SK-N-SH (cell line): ENCODE measurements around the gene ROR2. TPM values are rescaled to one million over a fixed set of nuclear protein-coding genes. Genes with fewer than 3 reads are reported as not detected.

ENCODE experiments used
- CTCF ChIA-PET: fragments of 300-600, 350-600 bp; formaldehyde crosslinking; extraction: SDS; loops from one replicate; lab custom pipeline; 2021; lab: Yijun Ruan, JAX
- POLR2A ChIA-PET: fragments of 350-600 bp; sonication (Branson Sonifier 250); formaldehyde crosslinking; extraction: SDS; loops from one replicate; lab custom pipeline; 2020; ENCODE audit warnings: antibody characterized with exemption, inconsistent platforms; lab: Yijun Ruan, JAX
- DNase-seq: peaks from one replicate; pipeline ENCODE4 v3.0.0; 2012
- H2AFZ ChIP-seq: fragments of 200-600 bp; sonication (generic); 2 replicates; pipeline ENCODE4 v1.8.1; 2016; ENCODE audit warnings: antibody characterized with exemption, mild to moderate bottlenecking, low read depth
- H3F3A ChIP-seq: fragments of 200-600 bp; sonication (generic); replicated peaks from 2 replicates; pipeline ENCODE3; 2016; ENCODE audit warnings: antibody characterized with exemption, mild to moderate bottlenecking; ENCODE audit not compliant: insufficient read depth
- H3K27ac ChIP-seq, 2 experiments: fragments of 200-500 bp in 1 of 2; fragments of 200-600 bp in 1 of 2; sonication (Bioruptor generic) in 1 of 2; sonication (generic), shearing (Covaris generic) in 1 of 2; 2 replicates each; pipeline versions ENCODE4 v1.5.1 to v1.6.1; 2014 to 2016; ENCODE audit warnings: low read depth in 2 of 2, inconsistent platforms in 1 of 2, low read length in 1 of 2, mild to moderate bottlenecking in 1 of 2, mixed read lengths in 1 of 2
- H3K27me3 ChIP-seq: fragments of 200-600 bp; sonication (generic), shearing (Covaris generic); 2 replicates; pipeline ENCODE4 v1.6.1; 2016; ENCODE audit warnings: mixed run types; ENCODE audit not compliant: insufficient read depth
- H3K36me3 ChIP-seq, 2 experiments: fragments of 200-500 bp in 1 of 2; fragments of 200-600 bp in 1 of 2; sonication (Bioruptor generic) in 1 of 2; sonication (generic) in 1 of 2; replicated peaks in 1 of 2; 2 replicates each; pipeline versions ENCODE3 to v1.5.1; 2014 to 2016; ENCODE audit warnings: low read length in 1 of 2, mild to moderate bottlenecking in 1 of 2; ENCODE audit not compliant: insufficient read depth in 2 of 2, control insufficient read depth in 1 of 2
- H3K4me1 ChIP-seq, 2 experiments: fragments of 200-500 bp in 1 of 2; fragments of 200-600 bp in 1 of 2; sonication (Bioruptor generic) in 1 of 2; sonication (generic), shearing (Covaris generic) in 1 of 2; 2 replicates each; pipeline versions ENCODE4 v1.5.1 to v1.6.1; 2014 to 2016; ENCODE audit warnings: low read depth in 1 of 2, low read length in 1 of 2, mixed run types in 1 of 2; ENCODE audit not compliant: insufficient read depth in 2 of 2, control insufficient read depth in 1 of 2
- H3K4me2 ChIP-seq: fragments of 200-600 bp; sonication (generic), shearing (Covaris generic); 2 replicates; pipeline ENCODE4 v1.6.1; 2017; ENCODE audit warnings: mixed run types
- H3K4me3 ChIP-seq, 2 experiments: fragments of 200-500 bp in 1 of 2; fragments of 200-600 bp in 1 of 2; sonication (Bioruptor generic) in 1 of 2; sonication (generic), shearing (Covaris generic) in 1 of 2; 2 replicates each; pipeline versions ENCODE4 v1.5.1 to v1.8.1; 2014 to 2016; ENCODE audit warnings: low read depth in 2 of 2, inconsistent platforms in 1 of 2, low read length in 1 of 2, mild to moderate bottlenecking in 1 of 2, mixed read lengths in 1 of 2, moderate library complexity in 1 of 2
- H3K79me2 ChIP-seq: fragments of 200-600 bp; sonication (generic); 2 replicates; pipeline ENCODE4 v1.8.1; 2017; ENCODE audit warnings: mild to moderate bottlenecking; ENCODE audit not compliant: insufficient read depth
- H3K9ac ChIP-seq: fragments of 200-600 bp; sonication (generic); 2 replicates; pipeline ENCODE4 v1.6.1; 2017; ENCODE audit warnings: mixed run types
- H3K9me2 ChIP-seq: fragments of 200-600 bp; sonication (generic); 2 replicates; pipeline ENCODE4 v1.6.1; 2017; ENCODE audit warnings: mixed run types
- H3K9me3 ChIP-seq: fragments of 200-600 bp; sonication (generic); 2 replicates; pipeline ENCODE4 v1.6.1; 2017; ENCODE audit warnings: mixed run types, mild to moderate bottlenecking, moderate library complexity
- H4K20me1 ChIP-seq: fragments of 200-600 bp; sonication (generic); 2 replicates; pipeline ENCODE4 v1.6.1; 2017; ENCODE audit warnings: mild to moderate bottlenecking, mixed run types; ENCODE audit not compliant: insufficient read depth
- CTCF ChIP-seq: fragments of 200-600 bp; sonication (generic); IDR thresholded peaks from 2 replicates; pipeline ENCODE4 v1.6.1; 2017; ENCODE audit warnings: antibody characterized with exemption, mild to moderate bottlenecking, moderate library complexity
- ELF1 ChIP-seq: IDR thresholded peaks from 2 replicates; pipeline ENCODE4 v1.4.0; 2012
- FOSL2 ChIP-seq: IDR thresholded peaks from 2 replicates; pipeline ENCODE4 v1.4.0; 2012; ENCODE audit warnings: low read depth, mild to moderate bottlenecking, moderate library complexity, borderline replicate concordance
- JUND ChIP-seq: IDR thresholded peaks from 2 replicates; pipeline ENCODE4 v1.4.0; 2012
- MAX ChIP-seq: IDR thresholded peaks from 2 replicates; pipeline ENCODE4 v1.4.0; 2012; ENCODE audit warnings: low read depth
- MXI1 ChIP-seq: IDR thresholded peaks from 2 replicates; pipeline ENCODE4 v1.6.1; 2012; ENCODE audit warnings: mild to moderate bottlenecking, low read depth, low read length, improper control_type of control experiment
- NRF1 ChIP-seq: IDR thresholded peaks from 2 replicates; pipeline ENCODE4 v1.6.1; 2012; ENCODE audit warnings: low read depth, mild to moderate bottlenecking, low read length
- PBX3 ChIP-seq: IDR thresholded peaks from 2 replicates; pipeline ENCODE4; 2012
- RAD21 ChIP-seq: IDR thresholded peaks from 2 replicates; pipeline ENCODE4 v1.6.1; 2012; ENCODE audit warnings: mild to moderate bottlenecking, low read length
- RCOR1 ChIP-seq: fragments of 150-350 bp; IDR thresholded peaks from 2 replicates; pipeline ENCODE4 v1.6.1; 2017; ENCODE audit warnings: antibody characterized with exemption, low read length
- RFX5 ChIP-seq: IDR thresholded peaks from 2 replicates; pipeline ENCODE4 v1.6.1; 2012; ENCODE audit warnings: mild to moderate bottlenecking, improper control_type of control experiment, low read length
- SIN3A ChIP-seq: IDR thresholded peaks from 2 replicates; pipeline ENCODE4 v1.6.1; 2012; ENCODE audit warnings: low read depth, mild to moderate bottlenecking, low read length, moderate library complexity, borderline replicate concordance
- SMC3 ChIP-seq: IDR thresholded peaks from 2 replicates; pipeline ENCODE4 v1.6.1; 2012; ENCODE audit warnings: low read depth, low read length, improper control_type of control experiment
- TCF12 ChIP-seq: IDR thresholded peaks from 2 replicates; pipeline ENCODE4 v1.4.0; 2012
- USF1 ChIP-seq: IDR thresholded peaks from 2 replicates; pipeline ENCODE4 v1.4.0; 2012; ENCODE audit warnings: low read depth, borderline replicate concordance
- USF2 ChIP-seq: fragments of 150-350 bp; IDR thresholded peaks from 2 replicates; pipeline ENCODE4 v1.6.1; 2017; ENCODE audit warnings: antibody characterized with exemption, low read length, low read depth, borderline replicate concordance
- YY1 ChIP-seq: IDR thresholded peaks from 2 replicates; pipeline ENCODE4 v1.4.0; 2012; ENCODE audit warnings: low read depth, mild to moderate bottlenecking
- ZBTB33 ChIP-seq: IDR thresholded peaks from 2 replicates; pipeline ENCODE4 v1.4.0; 2012; ENCODE audit warnings: low read depth, borderline replicate concordance
- WGBS: methylation state at CpG from one replicate; pipeline ENCODE4 v1.1.6; 2017; ENCODE audit warnings: low lambda C conversion rate; 5-methylcytosine and 5-hydroxymethylcytosine counted together
- polyA plus RNA-seq, 3 experiments: library from polyadenylated mRNA; depleted of rRNA; stranded (reverse); fragments of >200 nt; gene quantifications; 2 replicates each; pipeline ENCODE4 v1.2.3, GENCODE V29; 2012

The ROR2 gene
- polyA plus RNA-seq, 1 of the 3 experiments (the other 2 are of a cell fraction): 0.43 TPM

GRCh38 chr9:91659529-91660495 is 290.2 kb downstream of the ROR2 start:
- no peaks in the 10 kb centered on the region; the same call in 1 of the 2 replicates for H3K27me3 ChIP-seq
- no peaks in the 10 kb centered on the region for H3K36me3 ChIP-seq
- no peak overlapping the region for H3K4me2 ChIP-seq
- H2AFZ ChIP-seq: no peak overlapping the region
- no peaks in the 10 kb centered on the region for H3K9me2 ChIP-seq
- H4K20me1 ChIP-seq: no peaks in the 10 kb centered on the region
- ChIA-PET CTCF (interaction anchor here (0.6 to 4.4 kb wide), 28 partner anchors 10 to 744 kb away, joined by 3 to 38 read pairs (median 5); no protein-coding TSS in a partner anchor), POLR2A (no interaction called here)
- peaks cover 0 to 4% of the 10 kb centered on the region in 2 experiments; a peak in 2 of 4 replicates for H3K4me1 ChIP-seq
- H3K4me3 ChIP-seq: no peak overlapping the region
- H3F3A ChIP-seq: no peaks in the 10 kb centered on the region
- no peak overlapping the region for H3K27ac ChIP-seq
- H3K79me2 ChIP-seq: no peaks in the 10 kb centered on the region
- H3K9me3 ChIP-seq: no peaks in the 10 kb centered on the region
- 49% methylated on average over 6 of the region's 6 CpGs for WGBS
- H3K9ac ChIP-seq: no peak overlapping the region
- peak; percentile 71 for DNase-seq
- no peak for TF ChIP-seq MAX
- TF ChIP-seq CTCF: peak; percentile 46
- TF ChIP-seq TCF12: no peak
- TF ChIP-seq RAD21: peak; percentile 83
- TF ChIP-seq PBX3: no peak
- peak; percentile 76 for TF ChIP-seq SMC3
- TF ChIP-seq JUND: no peak
- no peak for TF ChIP-seq RCOR1

GRCh38 chr9:91658513-91659105 is 291.4 kb downstream of the ROR2 start:
- H3K27me3 ChIP-seq: no peaks in the 10 kb centered on the region; the same call in 1 of the 2 replicates
- DNase-seq: no peak
- H3K4me3 ChIP-seq: no peak overlapping the region
- no peaks in the 10 kb centered on the region for H3K9me2 ChIP-seq
- H3K36me3 ChIP-seq: no peaks in the 10 kb centered on the region
- H3K9ac ChIP-seq: no peak overlapping the region
- no peak overlapping the region for H3K27ac ChIP-seq
- H3K9me3 ChIP-seq: no peaks in the 10 kb centered on the region
- no peaks in the 10 kb centered on the region for H4K20me1 ChIP-seq
- H3K79me2 ChIP-seq: no peaks in the 10 kb centered on the region
- no peaks in the 10 kb centered on the region for H3K4me1 ChIP-seq
- 68% methylated on average over 9 of the region's 9 CpGs for WGBS
- H2AFZ ChIP-seq: no peak overlapping the region
- H3K4me2 ChIP-seq: no peak overlapping the region
- CTCF ChIA-PET: interaction anchor here (0.6 to 4.4 kb wide), 16 partner anchors 18 to 743 kb away, joined by 3 to 38 read pairs (median 6); no protein-coding TSS in a partner anchor
- H3F3A ChIP-seq: no peaks in the 10 kb centered on the region
- POLR2A ChIA-PET: no interaction called here
- TF ChIP-seq SIN3A (no peak), JUND (no peak), NRF1 (no peak), FOSL2 (no peak), ZBTB33 (no peak), RFX5 (no peak), SMC3 (no peak), MXI1 (no peak), USF2 (no peak), ELF1 (no peak), YY1 (no peak), USF1 (no peak)
